RCC 7860 (cell line): ENCODE results near the gene KMO.

Experiments used
- DNase-seq: peaks from one replicate; pipeline ENCODE4 v3.0.0-alpha.2; 2015; ENCODE audit warnings: low spot score
- FAIRE-seq: peaks from 2 replicates; lab custom pipeline; 2012; peaks lifted over from hg19 to GRCh38; lab: Jason Lieb, UNC

The KMO gene

DNA sequence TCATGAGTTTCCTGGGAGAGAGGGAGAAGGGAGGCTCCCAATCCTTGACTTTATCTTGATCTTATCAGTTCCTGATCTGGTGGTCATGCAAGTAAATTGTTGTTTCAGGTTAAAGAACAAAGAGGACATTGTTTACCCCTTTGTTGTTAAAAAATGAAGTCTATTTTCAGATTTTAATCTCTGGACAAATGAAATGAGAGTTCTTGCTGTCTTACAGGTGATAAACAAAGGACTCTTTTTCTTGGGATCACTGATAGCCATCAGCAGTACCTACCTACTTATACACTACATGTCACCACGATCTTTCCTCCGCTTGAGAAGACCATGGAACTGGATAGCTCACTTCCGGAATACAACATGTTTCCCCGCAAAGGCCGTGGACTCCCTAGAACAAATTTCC is 59.6 kb downstream of the KMO start:
- FAIRE-seq: no peak
- no peak for DNase-seq

DNA sequence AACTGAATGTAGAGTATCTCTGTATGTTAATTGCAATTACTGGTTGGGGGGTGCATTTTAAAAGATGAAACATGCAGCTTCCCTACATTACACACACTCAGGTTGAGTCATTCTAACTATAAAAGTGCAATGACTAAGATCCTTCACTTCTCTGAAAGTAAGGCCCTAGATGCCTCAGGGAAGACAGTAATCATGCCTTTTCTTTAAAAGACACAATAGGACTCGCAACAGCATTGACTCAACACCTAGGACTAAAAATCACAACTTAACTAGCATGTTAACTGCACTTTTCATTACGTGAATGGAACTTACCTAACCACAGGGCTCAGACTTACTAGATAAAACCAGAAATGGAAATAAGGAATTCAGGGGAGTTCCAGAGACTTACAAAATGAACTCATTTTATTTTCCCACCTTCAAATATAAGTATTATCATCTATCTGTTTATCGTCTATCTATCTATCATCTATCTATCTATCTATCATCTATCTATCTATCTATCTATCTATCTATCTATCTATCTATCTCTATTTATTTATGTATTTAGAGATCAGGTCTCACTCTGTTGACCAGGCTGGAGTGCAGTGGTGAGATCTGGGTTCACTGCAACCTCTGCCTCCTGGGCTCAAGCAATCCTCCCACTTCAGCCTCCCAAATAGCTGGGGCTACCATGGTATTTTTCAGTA is 60.2 kb downstream of the KMO start:
- FAIRE-seq: peak; percentile 94
- peak; percentile 80 for DNase-seq

DNA sequence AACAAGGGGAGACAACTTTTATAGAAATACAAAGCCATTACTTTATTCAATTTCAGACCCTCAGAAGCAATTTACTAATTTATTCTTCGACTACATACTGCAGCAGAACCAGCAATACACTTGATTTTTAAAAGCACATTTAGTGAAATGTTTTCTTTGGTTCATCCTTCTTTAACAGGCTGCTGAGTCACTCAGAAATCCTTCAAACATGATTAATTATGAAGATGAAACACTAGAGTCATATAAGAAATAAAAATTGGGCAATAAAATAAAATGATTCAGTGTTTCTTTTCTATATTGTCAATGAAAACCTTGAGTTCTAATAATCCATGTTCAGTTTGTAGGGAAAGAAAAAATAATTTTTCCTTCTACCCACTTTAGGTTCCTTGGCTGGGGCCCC is 61.0 kb downstream of the KMO start:
- DNase-seq (no peak), FAIRE-seq (peak; percentile 80)

DNA sequence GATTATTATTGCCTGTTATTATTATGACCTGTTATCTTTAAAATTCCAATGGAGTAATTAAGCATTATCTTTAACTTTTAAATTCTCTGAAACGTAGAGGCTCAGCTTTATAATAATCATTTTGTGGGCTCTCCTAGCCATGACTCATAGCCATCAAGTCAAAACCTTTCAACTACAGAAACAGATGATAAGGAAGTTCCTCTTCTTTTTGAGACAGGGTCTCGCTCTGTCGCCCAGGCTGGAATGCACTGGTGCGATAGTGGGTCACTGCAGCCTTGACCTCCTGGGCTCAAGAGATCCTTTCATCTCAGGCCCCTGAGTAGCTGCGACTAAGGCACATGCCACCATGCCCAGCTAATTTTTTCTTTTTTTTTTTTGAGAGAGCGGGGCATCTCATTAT is 64.5 kb downstream of the KMO start:
- DNase-seq (peak; percentile 69), FAIRE-seq (peak; percentile 94)

DNA sequence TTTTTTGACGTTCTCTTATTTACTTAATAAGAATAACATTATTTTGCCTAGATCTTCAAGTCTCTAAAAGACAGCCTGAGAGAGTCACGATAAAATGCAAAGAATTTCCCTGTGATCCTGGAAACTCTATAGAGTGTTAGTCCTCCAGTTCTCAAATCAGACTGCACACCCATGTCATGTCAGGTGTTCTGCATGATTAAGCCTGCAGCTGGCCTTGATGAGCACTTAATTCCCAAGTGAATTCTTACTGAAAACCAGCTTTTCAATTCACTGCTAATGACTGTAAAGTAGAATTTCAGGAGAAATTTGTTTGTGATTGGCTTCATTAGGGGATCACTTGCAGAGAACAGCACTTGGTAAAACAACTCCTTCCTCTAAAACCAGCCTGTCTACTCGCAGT is 66.1 kb downstream of the KMO start:
- FAIRE-seq (no peak), DNase-seq (no peak)

DNA sequence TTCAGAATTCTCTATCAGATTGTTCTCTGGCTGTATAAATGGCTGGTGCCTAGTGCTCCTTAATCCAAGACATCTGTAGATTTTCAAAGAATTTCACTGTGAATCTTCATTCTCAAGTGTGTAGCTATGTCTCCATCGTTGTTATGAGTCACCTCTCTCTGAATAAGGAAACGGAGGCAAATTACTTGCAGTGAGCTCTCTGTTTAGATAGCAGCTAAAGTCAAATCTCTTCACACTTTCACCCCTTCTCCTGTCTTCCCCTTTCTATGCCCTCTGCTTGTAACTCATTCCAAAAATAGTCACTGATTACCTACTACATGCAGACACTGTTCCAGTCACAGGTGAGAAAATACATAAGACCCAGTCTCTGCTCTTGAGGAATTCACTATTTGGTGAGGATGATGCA is 68.3 kb downstream of the KMO start:
- DNase-seq (peak; percentile 42), FAIRE-seq (peak; percentile 81)

DNA sequence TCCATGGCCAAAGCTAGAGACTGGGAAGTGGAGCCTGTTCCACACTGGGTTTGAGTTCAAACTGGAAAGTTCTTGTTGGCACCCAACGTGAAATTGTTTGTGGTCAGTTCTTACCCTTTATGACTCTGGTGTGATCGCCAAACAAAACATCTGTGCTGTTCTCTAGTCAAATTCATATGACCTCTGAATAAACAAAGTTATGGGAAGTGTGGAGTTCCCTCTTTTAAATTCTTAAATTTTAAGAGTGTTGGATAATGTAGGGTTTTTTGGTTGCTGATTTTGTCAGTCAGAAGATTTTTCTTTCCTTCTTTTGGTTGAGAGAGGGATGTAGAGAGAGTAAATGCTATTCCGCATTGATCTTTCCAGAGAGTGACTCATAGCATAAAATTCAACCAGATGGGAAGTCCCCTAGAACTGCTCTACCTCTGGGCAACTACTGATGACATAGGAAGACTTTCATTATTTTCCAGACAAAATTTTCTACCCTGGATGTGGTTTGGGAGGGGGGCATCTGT is 71.6 kb downstream of the KMO start:
- DNase-seq: peak; percentile 67
- FAIRE-seq: peak; percentile 88

DNA sequence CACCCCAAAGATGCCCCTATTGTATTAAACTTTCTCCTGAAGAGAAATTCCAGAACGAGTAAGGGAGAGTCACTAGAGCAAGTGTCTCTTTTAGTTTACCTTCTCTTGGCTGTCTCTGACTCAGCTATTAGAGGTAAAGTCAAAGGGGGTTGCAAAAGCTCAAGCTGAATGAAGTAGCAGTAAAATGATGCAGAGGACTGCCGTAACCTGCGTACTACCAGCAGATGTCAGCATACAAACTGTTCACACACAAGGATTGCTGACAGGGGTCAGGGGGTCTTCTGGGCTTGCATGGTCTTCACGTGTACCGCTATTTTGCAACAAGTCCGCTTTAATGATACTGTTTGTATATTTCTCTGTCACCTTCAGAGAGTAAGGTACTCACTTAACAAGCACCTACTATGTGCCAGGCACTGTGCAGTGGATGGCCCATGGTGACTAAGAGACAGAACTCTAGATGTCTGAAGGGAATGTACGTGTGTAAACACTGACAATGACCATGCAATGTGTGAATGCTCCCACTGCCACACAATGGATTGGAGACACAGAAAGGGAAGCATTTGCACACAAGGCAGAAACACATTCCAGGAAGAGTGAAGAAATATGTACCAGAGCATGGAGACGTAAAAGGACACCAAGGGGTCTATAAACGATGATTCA is 73.1 kb downstream of the KMO start:
- FAIRE-seq: no peak
- peak; percentile 48 for DNase-seq

DNA sequence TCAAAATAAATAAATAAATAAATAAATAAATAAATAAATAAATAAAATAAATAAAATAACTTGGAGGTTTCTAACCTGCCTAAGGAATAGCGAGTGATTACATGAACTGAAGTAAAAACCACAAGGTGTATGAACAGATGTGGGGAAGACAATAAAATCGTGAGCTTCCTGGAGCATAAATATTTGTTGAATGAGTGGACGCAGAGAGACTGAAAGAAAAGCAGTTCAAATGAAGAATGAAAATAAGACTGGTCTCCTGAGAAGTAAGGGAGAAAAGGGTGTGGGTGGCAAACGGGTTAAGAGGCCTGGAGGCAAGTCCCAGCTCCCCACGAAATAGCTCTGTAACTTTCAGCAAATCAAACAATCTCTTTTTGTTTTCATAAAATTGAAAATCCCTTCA is 74.4 kb downstream of the KMO start:
- FAIRE-seq: peak; percentile 72
- peak; percentile 43 for DNase-seq

DNA sequence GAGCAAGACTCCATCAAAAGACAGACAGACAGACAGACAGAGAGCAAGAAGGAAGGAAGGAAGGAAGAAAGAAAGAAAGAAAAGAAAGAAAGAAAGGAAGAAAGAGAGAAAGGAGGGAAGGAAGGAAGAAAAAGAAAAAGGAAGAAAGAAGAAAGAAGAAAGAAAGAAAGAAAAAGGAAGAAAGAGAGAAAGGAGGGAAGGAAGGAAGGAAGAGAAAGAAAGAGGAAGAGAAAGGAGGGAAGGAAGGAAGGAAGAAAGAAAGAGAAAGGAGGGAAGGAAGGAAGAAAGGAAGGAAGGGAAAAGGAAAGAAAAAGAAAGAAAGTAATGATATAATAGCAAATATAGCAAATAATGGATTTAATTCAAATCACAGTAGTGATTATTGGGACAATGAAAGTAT is 75.3 kb downstream of the KMO start:
- DNase-seq (no peak), FAIRE-seq (no peak)

DNA sequence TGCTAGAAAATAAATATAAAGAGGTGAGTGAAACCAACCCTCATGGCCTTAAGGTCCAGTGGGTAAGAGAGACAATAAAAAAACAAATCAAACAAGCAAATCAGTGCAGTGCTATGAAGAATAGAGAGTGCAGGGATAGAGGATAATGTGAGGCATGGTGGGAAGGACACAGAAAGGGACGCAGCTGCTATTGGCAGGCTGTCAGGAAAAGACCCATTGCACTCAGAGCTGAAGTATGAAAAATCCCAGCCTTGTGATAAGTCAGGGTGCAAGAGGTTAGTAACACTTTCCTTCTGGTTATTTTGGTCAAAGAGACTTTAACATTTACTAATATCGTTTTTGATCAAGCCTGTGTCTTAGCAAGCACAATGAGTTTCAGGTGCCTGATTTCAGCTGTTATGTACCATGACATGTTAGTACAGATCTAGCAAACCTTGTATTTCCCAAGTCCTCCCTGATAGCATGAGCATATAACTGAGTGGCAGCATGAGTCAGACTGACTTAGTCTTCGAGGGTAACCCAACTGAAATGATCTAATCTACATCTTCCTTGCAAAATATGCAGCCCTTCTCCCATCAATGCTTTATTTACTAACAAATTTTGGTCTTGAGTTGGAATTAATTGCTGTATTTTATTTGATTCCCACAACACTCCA is 76.3 kb downstream of the KMO start:
- peak; percentile 68 for DNase-seq
- FAIRE-seq: peak; percentile 80

DNA sequence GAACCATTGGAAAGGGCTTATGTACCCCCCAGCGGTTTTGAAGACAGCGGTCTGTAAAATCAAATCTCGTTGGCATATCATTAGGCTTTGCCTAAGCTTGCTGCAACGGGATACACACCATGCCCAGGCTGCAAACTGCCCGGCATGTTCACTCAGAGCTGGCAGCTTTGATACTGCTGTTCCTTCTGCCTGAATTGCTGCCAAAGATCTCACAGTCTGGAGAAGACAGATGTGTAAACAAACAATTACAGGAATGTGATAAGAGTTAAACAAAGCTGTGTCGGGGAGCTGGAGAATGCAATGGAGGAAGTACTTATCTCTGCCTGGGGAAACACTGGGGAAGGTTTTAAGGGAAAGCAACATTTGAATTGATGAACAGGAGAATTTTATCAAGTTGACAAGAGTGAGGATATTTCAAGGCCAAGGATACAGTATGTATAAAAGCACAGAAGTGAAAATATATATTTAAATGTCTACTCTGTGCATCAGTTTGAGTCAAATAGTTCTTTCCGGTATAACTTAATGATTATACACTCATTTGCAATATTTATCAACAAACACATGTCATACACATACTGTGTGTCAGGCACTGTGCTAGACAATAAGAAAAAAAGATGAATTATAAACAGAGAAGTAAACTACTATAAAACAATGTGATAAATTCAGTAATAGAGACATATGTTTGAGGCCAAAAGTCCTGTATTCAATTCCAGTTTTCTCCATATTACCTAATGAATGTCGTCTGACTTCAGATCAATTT is 78.1 kb downstream of the KMO start:
- DNase-seq: no peak
- FAIRE-seq: no peak

DNA sequence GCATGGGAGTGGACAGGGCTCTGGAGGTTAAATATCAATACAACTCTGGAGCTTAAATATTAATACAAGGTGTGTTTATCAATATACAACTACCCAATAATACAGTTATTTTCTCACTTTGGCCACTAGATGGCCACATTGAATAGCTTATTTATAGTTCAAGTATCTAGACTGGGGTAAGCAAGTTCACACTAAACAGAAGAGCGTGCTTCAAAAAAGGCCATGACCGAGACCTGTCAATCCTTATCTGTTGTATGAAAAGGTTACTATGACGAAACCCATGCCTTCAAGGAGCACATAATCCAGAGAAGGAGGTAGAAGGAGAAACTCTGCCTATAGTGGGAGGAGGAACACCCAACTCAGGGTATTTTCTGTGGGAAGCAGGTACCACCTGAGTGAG is 78.9 kb downstream of the KMO start:
- FAIRE-seq (peak; percentile 80), DNase-seq (peak; percentile 73)

DNA sequence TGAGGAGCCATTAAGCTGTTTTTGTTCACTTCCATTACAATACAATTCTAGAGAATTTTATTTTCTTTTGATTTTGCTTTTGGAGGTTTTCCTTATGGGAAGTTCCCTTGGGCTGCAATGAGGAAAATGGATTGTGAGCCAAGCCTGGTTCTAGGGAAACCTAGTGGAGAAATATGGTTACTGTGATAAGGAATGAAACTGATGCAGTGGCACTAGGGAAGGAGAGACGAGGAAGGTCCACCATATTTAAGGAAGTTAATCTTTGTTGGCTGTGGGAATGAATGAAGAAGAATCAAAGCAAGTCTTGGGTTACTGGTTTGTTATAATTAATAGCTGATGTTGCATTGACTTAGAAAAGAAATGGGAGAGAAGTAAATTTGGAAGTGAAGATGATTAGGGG is 79.6 kb downstream of the KMO start:
- no peak for DNase-seq
- FAIRE-seq: no peak

DNA sequence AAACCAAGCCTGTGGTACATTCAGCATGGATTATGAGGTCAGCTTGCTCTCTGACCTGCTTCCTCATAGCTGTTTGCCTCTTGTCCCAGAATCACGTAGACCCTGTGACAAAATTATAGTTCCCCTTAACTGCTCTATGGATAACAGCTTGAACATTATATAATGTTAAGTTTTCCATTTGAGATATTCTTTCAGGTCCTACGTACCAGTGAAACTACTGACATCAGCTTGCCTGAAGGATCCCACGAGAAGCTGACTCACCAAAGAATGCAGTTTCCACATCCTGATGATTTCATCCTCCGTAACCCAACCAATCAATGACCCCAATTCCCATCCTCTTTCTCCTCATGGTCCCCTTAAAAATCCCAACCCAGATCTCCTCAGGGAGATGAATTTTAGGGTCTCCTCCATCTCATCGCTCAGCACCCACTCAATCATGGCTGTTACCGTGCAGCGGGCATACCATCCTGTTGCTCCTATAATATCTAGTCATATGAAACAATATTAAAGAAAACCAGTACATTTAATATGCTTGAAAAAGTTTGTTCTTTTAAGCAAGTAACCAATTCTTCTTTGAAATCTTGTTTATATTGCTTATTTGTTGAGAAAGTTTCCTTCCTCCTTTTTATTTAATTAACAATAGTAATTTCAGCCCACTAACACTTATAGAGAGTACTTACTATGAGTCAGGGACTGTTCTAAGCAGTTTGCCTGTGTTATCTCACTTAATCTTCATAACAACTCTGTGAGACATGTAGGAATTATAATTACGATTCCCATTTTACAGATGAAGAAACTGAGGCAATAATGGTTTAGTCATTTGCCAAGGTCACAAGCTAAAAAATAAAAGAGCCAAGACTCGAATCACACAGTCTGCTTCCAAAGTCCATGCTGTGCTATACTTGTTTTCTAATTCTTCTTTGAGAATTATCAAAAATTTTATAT is 80.6 kb downstream of the KMO start:
- peak; percentile 93 for FAIRE-seq

DNA sequence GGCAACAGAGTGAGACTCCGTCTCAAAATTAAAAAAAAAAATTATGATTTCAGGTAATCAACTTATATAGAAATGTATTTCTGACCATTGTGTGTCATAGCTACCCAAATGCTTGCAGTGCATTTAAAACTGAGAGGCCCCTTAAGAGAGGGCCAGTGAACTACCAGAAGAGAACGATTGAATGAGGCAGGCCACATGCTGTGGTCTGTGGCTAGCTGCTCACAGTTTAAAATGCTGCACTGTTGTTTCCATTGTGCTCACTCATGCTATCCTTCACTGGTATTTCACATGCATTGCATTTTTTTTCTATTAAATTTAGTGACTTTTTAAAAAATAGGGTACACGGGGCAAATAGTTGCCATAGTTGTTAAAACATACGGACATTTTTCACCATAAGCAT is 82.0 kb downstream of the KMO start:
- FAIRE-seq: peak; percentile 92

More for the DNA sequence above, 80.6 kb downstream of the KMO start:
- DNase-seq: peak; percentile 80

DNA sequence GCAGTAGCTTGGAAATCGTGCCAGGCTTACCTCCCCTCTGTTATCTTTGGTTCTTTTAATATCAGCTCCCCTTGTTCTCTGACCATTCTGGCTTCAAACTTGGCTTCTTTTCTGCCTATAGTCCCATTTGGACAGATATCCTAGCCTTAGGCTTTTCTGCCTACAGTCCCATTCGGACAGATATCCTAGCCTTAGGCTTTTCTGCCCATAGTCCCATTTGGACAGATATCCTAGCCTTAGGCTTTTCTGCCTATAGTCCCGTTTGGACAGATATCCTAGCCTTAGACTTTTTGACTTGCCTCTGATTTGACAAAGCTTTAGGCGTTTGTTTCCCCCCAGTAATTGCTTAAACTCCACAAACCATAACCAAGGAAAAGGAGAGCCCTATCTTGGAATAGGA is 82.4 kb downstream of the KMO start:
- DNase-seq (no peak), FAIRE-seq (no peak)

More for the DNA sequence above, 82.0 kb downstream of the KMO start:
- peak; percentile 61 for DNase-seq

DNA sequence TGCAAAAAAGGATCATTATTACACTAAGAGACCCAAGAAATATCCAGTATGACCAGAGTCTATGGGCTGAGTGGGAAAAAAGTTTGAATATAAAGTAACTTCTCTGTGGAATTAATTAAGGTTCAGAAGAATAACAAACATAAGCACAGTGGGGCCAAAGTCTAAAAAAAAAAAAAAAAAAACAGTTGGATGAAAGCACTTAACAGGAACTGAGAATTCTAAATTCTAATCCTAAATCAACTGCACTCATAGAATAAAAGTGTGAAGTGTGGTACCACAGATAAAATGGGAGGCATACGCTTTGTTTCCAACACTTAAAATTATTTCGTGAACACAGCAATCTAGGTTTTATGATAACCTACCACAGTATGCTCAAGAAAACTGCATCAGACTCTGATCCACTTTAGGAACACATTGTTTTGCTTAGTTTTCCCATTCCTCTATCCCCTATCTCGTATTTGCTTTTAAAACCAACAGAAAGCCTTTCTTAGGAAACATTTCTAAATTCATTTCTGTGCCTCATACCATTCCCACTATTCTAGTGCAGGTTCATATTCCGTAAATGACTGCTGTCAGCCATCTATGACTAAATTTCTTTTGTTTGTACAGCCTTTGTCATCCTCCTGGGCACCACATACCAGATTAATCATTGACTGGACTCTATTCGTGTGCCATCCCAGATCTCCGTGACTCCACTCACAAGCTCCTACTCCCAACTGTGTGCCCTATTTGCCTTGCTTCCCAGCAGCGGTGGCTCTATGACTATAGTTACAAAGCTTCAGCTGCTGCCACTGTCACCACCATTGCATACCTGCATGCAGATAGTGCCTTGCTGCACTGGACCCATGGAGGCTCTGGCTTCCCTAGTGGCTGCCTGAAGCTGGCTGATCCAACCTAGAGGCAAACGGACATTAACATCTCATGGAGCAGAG is 83.1 kb downstream of the KMO start:
- FAIRE-seq: peak; percentile 98
- DNase-seq: peak; percentile 98

DNA sequence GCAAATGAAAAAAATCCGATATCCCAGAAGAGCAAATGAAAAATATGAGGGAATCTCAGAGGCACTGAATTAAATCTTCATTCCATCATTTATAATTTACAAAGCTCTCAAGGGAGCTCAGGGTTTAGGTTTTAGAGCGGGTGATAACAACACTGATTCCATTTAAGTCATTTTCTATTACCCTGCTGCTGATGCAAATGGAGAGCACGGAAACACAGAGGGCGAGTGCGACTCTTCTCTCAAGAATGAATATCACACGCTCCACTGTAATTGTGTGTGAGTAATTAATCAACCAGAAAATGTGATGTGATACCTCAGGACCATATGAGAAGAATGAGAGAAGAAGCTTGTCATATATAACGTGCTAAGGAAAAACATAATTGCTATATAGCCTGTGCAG is 85.2 kb downstream of the KMO start:
- FAIRE-seq (peak; percentile 11), DNase-seq (no peak)
